ENCODE measurements around the gene RABGGTA. TPM values are rescaled to one million over a fixed set of nuclear protein-coding genes. Genes with fewer than 3 reads are reported as not detected.

Gene RABGGTA
- total and polyA plus RNA-seq, 10 of the 15 experiments (the other 5 are each of a cell fraction or from before 2014, with no cell fraction given), result 19.1 to 75.6 (median 46.9) TPM

GRCh38 chr14:24279301-24280186 is 8.1 kb upstream of the RABGGTA start (continued):
- TF ChIP-seq TCF7 (IDR thresholded peaks at IDR 0.05; ENCODE audit: borderline replicate concordance), result no peak
- TF ChIP-seq JUND (IDR thresholded peaks at IDR 0.05; ENCODE audit: low read depth, low read length), result no peak
- TF ChIP-seq MEF2A (IDR thresholded peaks at IDR 0.05; ENCODE audit: insufficient read depth, low read depth, low read length), result no peak
- TF ChIP-seq, protein P1, sequence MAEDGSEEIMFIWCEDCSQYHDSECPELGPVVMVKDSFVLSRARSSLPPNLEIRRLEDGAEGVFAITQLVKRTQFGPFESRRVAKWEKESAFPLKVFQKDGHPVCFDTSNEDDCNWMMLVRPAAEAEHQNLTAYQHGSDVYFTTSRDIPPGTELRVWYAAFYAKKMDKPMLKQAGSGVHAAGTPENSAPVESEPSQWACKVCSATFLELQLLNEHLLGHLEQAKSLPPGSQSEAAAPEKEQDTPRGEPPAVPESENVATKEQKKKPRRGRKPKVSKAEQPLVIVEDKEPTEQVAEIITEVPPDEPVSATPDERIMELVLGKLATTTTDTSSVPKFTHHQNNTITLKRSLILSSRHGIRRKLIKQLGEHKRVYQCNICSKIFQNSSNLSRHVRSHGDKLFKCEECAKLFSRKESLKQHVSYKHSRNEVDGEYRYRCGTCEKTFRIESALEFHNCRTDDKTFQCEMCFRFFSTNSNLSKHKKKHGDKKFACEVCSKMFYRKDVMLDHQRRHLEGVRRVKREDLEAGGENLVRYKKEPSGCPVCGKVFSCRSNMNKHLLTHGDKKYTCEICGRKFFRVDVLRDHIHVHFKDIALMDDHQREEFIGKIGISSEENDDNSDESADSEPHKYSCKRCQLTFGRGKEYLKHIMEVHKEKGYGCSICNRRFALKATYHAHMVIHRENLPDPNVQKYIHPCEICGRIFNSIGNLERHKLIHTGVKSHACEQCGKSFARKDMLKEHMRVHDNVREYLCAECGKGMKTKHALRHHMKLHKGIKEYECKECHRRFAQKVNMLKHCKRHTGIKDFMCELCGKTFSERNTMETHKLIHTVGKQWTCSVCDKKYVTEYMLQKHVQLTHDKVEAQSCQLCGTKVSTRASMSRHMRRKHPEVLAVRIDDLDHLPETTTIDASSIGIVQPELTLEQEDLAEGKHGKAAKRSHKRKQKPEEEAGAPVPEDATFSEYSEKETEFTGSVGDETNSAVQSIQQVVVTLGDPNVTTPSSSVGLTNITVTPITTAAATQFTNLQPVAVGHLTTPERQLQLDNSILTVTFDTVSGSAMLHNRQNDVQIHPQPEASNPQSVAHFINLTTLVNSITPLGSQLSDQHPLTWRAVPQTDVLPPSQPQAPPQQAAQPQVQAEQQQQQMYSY (CRISPR knock-in tag; IDR thresholded peaks at IDR 0.05), result no peak
- TF ChIP-seq, protein P2, sequence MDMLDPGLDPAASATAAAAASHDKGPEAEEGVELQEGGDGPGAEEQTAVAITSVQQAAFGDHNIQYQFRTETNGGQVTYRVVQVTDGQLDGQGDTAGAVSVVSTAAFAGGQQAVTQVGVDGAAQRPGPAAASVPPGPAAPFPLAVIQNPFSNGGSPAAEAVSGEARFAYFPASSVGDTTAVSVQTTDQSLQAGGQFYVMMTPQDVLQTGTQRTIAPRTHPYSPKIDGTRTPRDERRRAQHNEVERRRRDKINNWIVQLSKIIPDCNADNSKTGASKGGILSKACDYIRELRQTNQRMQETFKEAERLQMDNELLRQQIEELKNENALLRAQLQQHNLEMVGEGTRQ (IDR thresholded peaks at IDR 0.05; ENCODE audit: borderline replicate concordance, low read depth, low read length), result no peak; the same call in 1 of the 2 replicates
- TF ChIP-seq, protein P3, sequence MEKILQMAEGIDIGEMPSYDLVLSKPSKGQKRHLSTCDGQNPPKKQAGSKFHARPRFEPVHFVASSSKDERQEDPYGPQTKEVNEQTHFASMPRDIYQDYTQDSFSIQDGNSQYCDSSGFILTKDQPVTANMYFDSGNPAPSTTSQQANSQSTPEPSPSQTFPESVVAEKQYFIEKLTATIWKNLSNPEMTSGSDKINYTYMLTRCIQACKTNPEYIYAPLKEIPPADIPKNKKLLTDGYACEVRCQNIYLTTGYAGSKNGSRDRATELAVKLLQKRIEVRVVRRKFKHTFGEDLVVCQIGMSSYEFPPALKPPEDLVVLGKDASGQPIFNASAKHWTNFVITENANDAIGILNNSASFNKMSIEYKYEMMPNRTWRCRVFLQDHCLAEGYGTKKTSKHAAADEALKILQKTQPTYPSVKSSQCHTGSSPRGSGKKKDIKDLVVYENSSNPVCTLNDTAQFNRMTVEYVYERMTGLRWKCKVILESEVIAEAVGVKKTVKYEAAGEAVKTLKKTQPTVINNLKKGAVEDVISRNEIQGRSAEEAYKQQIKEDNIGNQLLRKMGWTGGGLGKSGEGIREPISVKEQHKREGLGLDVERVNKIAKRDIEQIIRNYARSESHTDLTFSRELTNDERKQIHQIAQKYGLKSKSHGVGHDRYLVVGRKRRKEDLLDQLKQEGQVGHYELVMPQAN (conservative IDR thresholded peaks at IDR 0.05), result no peak
- peak; percentile 36; the same call in 1 of the 2 replicates for TF ChIP-seq ASH2L (IDR thresholded peaks at IDR 0.05; ENCODE audit: borderline replicate concordance, low read depth)
- no peak for TF ChIP-seq TARDBP (IDR thresholded peaks at IDR 0.05; ENCODE audit: borderline replicate concordance)
- TF ChIP-seq YBX1 (IDR thresholded peaks at IDR 0.05), result no peak
- TF ChIP-seq ZSCAN29 (IDR thresholded peaks at IDR 0.05), result no peak
- no peak for TF ChIP-seq ZBTB4 (CRISPR knock-in tag; IDR thresholded peaks at IDR 0.05)
- peak; percentile 53 to 57 for TF ChIP-seq IKZF2 (IDR thresholded peaks at IDR 0.05)
- TF ChIP-seq, protein P4, sequence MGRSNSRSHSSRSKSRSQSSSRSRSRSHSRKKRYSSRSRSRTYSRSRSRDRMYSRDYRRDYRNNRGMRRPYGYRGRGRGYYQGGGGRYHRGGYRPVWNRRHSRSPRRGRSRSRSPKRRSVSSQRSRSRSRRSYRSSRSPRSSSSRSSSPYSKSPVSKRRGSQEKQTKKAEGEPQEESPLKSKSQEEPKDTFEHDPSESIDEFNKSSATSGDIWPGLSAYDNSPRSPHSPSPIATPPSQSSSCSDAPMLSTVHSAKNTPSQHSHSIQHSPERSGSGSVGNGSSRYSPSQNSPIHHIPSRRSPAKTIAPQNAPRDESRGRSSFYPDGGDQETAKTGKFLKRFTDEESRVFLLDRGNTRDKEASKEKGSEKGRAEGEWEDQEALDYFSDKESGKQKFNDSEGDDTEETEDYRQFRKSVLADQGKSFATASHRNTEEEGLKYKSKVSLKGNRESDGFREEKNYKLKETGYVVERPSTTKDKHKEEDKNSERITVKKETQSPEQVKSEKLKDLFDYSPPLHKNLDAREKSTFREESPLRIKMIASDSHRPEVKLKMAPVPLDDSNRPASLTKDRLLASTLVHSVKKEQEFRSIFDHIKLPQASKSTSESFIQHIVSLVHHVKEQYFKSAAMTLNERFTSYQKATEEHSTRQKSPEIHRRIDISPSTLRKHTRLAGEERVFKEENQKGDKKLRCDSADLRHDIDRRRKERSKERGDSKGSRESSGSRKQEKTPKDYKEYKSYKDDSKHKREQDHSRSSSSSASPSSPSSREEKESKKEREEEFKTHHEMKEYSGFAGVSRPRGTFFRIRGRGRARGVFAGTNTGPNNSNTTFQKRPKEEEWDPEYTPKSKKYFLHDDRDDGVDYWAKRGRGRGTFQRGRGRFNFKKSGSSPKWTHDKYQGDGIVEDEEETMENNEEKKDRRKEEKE (IDR thresholded peaks at IDR 0.05), result no peak
- 0 out of 2 replicates have a peak, but pooled peaks have one; percentile 29 for TF ChIP-seq SMARCA5 (IDR thresholded peaks at IDR 0.05)

Data from GM12878 (cell line).